Gastrocnemius medialis (tissue), 4 donors: ENCODE data around the gene PLRG1.

Experiments used
- CTCF ChIP-seq, 5 experiments: fragments of 450-650 bp in 3 of 5; fragments of 200-600 bp in 2 of 5; sonication (generic) in 2 of 5; IDR thresholded peaks in 4 of 5; conservative IDR thresholded peaks in 1 of 5; 1 replicate in 4 of 5; 2 replicates in 1 of 5; pipeline ENCODE4 v1.5.1; 2016 to 2019; ENCODE audit warnings: antibody characterized with exemption in 5 of 5, mild to moderate bottlenecking in 3 of 5, moderate library complexity in 3 of 5
- POLR2A ChIP-seq, 2 donors: fragments of 450-650 bp; IDR thresholded peaks; one replicate each; pipeline ENCODE4 v1.6.1; 2017; ENCODE audit warnings: antibody characterized with exemption in 2 of 2, mild to moderate bottlenecking in 2 of 2, moderate library complexity in 2 of 2

GRCh38 chr4:154492288-154492687, 57.9 kb downstream of the PLRG1 start:
- TF ChIP-seq CTCF (IDR thresholded peaks at IDR 0.05 in 4 of 5, conservative IDR thresholded peaks at IDR 0.05 in 1 of 5) (no peak), POLR2A (IDR thresholded peaks at IDR 0.05) (no peak)
